ENCODE results near the gene TRIM56. TPM values are rescaled to one million over a fixed set of nuclear protein-coding genes. Genes with fewer than 3 reads are reported as not detected.
A peak's percentile ranks its signal among the peaks of the same experiment; 100 is the strongest.

The TRIM56 gene
- total and polyA plus RNA-seq, 2 of the 13 experiments (the other 11 are each of a cell fraction or from before 2014, with no cell fraction given), result 3.2 to 7.1 TPM

DNA sequence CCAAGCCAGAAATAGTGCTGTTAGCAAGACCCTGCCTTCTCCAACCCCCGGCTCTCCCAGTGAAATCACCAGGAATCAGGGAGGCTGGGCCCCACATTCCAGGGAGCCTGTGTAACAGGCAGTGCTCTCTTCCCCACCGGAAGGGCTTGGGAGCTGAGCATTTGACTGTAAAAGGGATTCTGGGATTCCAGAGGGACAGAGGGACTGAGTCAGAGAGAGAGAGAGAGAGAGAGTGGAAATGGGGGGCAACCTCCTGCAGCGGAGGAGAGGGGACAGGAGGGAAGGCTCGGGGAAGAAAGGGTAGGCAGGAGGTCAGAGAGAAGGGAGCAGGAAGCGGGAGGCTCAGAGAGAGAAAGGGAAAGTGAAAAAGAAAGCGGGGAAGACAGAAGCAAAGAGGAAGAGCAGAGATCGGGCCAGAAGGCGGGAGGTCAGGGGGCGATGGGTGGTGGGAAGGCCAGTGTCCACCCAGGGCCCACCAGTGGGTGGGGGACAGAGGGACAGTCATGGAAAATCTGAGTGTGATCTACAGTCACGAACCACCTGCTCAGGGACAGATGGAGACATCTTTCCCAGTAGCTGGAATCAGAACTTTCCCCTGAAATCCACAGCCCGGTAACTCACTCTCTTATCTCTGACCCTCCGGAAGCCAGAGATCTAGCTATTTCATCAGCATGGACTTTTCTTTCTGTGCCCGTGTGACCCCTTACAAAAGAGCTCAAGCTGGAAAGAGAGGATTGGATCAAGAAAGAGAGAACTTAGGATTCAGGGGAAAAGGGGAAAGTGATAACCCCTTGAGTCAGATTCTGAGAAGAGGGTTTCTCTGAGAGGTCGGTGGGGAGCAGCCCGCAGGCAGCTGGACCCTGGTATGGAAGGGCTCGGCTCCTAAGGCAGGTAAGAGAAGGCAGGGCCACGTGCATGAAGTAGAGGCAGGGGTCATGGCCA, 37.0 kb downstream of the TRIM56 start (continued):
- TF ChIP-seq, protein P1, sequence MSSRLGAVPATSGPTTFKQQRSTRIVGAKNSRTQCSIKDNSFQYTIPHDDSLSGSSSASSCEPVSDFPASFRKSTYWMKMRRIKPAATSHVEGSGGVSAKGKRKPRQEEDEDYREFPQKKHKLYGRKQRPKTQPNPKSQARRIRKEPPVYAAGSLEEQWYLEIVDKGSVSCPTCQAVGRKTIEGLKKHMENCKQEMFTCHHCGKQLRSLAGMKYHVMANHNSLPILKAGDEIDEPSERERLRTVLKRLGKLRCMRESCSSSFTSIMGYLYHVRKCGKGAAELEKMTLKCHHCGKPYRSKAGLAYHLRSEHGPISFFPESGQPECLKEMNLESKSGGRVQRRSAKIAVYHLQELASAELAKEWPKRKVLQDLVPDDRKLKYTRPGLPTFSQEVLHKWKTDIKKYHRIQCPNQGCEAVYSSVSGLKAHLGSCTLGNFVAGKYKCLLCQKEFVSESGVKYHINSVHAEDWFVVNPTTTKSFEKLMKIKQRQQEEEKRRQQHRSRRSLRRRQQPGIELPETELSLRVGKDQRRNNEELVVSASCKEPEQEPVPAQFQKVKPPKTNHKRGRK (CRISPR knock-in tag; IDR thresholded peaks at IDR 0.05), result no peak
- no peak for TF ChIP-seq ZBTB3 (CRISPR knock-in tag; IDR thresholded peaks at IDR 0.05; ENCODE audit: borderline replicate concordance, low read depth)
- TF ChIP-seq, protein P2, sequence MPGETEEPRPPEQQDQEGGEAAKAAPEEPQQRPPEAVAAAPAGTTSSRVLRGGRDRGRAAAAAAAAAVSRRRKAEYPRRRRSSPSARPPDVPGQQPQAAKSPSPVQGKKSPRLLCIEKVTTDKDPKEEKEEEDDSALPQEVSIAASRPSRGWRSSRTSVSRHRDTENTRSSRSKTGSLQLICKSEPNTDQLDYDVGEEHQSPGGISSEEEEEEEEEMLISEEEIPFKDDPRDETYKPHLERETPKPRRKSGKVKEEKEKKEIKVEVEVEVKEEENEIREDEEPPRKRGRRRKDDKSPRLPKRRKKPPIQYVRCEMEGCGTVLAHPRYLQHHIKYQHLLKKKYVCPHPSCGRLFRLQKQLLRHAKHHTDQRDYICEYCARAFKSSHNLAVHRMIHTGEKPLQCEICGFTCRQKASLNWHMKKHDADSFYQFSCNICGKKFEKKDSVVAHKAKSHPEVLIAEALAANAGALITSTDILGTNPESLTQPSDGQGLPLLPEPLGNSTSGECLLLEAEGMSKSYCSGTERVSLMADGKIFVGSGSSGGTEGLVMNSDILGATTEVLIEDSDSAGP (CRISPR knock-in tag; IDR thresholded peaks at IDR 0.05; ENCODE audit: borderline replicate concordance), result peak; percentile 46
- peak; percentile 30; the same call in 1 of the 2 replicates for TF ChIP-seq SOX5 (CRISPR knock-in tag; IDR thresholded peaks at IDR 0.05; ENCODE audit: borderline replicate concordance)
- TF ChIP-seq, protein P3, sequence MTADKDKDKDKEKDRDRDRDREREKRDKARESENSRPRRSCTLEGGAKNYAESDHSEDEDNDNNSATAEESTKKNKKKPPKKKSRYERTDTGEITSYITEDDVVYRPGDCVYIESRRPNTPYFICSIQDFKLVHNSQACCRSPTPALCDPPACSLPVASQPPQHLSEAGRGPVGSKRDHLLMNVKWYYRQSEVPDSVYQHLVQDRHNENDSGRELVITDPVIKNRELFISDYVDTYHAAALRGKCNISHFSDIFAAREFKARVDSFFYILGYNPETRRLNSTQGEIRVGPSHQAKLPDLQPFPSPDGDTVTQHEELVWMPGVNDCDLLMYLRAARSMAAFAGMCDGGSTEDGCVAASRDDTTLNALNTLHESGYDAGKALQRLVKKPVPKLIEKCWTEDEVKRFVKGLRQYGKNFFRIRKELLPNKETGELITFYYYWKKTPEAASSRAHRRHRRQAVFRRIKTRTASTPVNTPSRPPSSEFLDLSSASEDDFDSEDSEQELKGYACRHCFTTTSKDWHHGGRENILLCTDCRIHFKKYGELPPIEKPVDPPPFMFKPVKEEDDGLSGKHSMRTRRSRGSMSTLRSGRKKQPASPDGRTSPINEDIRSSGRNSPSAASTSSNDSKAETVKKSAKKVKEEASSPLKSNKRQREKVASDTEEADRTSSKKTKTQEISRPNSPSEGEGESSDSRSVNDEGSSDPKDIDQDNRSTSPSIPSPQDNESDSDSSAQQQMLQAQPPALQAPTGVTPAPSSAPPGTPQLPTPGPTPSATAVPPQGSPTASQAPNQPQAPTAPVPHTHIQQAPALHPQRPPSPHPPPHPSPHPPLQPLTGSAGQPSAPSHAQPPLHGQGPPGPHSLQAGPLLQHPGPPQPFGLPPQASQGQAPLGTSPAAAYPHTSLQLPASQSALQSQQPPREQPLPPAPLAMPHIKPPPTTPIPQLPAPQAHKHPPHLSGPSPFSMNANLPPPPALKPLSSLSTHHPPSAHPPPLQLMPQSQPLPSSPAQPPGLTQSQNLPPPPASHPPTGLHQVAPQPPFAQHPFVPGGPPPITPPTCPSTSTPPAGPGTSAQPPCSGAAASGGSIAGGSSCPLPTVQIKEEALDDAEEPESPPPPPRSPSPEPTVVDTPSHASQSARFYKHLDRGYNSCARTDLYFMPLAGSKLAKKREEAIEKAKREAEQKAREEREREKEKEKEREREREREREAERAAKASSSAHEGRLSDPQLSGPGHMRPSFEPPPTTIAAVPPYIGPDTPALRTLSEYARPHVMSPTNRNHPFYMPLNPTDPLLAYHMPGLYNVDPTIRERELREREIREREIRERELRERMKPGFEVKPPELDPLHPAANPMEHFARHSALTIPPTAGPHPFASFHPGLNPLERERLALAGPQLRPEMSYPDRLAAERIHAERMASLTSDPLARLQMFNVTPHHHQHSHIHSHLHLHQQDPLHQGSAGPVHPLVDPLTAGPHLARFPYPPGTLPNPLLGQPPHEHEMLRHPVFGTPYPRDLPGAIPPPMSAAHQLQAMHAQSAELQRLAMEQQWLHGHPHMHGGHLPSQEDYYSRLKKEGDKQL (CRISPR knock-in tag; IDR thresholded peaks at IDR 0.05; ENCODE audit: low read depth), result peak; percentile 35; the same call in 1 of the 2 replicates
- no peak for TF ChIP-seq TBX3 (IDR thresholded peaks at IDR 0.05; ENCODE audit: borderline replicate concordance)
- no peak for TF ChIP-seq ZNF839 (CRISPR knock-in tag; IDR thresholded peaks at IDR 0.05; ENCODE audit: borderline replicate concordance)
- no peak for TF ChIP-seq ATF7-NPFF (CRISPR knock-in tag; IDR thresholded peaks at IDR 0.05; ENCODE audit: low read depth)
- TF ChIP-seq ZIK1 (CRISPR knock-in tag; IDR thresholded peaks at IDR 0.05; ENCODE audit: borderline replicate concordance, low read depth), result 0 out of 2 replicates have a peak, but pooled peaks have one; percentile 19
- TF ChIP-seq, protein P4, sequence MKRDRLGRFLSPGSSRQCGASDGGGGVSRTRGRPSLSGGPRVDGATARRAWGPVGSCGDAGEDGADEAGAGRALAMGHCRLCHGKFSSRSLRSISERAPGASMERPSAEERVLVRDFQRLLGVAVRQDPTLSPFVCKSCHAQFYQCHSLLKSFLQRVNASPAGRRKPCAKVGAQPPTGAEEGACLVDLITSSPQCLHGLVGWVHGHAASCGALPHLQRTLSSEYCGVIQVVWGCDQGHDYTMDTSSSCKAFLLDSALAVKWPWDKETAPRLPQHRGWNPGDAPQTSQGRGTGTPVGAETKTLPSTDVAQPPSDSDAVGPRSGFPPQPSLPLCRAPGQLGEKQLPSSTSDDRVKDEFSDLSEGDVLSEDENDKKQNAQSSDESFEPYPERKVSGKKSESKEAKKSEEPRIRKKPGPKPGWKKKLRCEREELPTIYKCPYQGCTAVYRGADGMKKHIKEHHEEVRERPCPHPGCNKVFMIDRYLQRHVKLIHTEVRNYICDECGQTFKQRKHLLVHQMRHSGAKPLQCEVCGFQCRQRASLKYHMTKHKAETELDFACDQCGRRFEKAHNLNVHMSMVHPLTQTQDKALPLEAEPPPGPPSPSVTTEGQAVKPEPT (CRISPR knock-in tag; IDR thresholded peaks at IDR 0.05; ENCODE audit: low read depth), result no peak
- peak; percentile 79 for TF ChIP-seq HIVEP1 (CRISPR knock-in tag; IDR thresholded peaks at IDR 0.05)
- TF ChIP-seq GATAD2A (CRISPR knock-in tag; IDR thresholded peaks at IDR 0.05), result peak; percentile 83
- peak; percentile 42; the same call in 1 of the 2 replicates for TF ChIP-seq POGZ (CRISPR knock-in tag; IDR thresholded peaks at IDR 0.05)
- no peak for TF ChIP-seq ZNF468 (CRISPR knock-in tag; IDR thresholded peaks at IDR 0.05)
- 0 out of 2 replicates have a peak, but pooled peaks have one; percentile 26 for TF ChIP-seq TOE1 (CRISPR knock-in tag; IDR thresholded peaks at IDR 0.05)
- TF ChIP-seq ZKSCAN1 (IDR thresholded peaks at IDR 0.05; ENCODE audit: low read length), result no peak
- TF ChIP-seq ZSCAN31 (CRISPR knock-in tag; IDR thresholded peaks at IDR 0.05; ENCODE audit: low read depth), result peak; percentile 62; the same call in 1 of the 2 replicates
